ENCODE data around the gene FAF1. TPM values are rescaled to one million over a fixed set of nuclear protein-coding genes. Genes with fewer than 3 reads are reported as not detected.

The FAF1 gene
- total RNA-seq, 1 donor from 2014 or later = 52.0 TPM

DNA sequence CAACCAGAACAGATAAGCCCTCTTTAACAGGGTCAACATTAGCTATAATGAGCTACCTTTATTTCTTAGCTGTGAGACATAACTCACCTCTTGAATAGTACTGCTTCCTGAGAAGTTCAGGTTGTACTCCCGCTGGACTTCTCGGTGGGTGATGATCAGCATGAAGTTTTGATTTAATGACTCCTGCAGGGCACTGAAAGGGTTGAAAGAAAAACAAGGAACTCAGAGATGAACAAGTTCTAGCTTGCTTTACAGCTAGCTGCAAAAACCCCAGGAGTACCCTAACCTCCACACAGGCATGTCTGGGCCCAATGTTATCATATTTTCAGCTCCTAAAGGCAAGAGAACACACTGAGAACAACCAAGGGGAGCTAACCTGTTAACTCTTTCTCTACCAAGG lies 254.4 kb downstream of the FAF1 start:
- Mint-ChIP-seq H3K9me3 (ENCODE audit: unreplicated experiment) (no peaks in the 10 kb centered on the region), H3K4me1 (ENCODE audit: unreplicated experiment) (peaks cover 11% of the 10 kb centered on the region), H3K27ac (ENCODE audit: unreplicated experiment) (no peak overlapping the region), H3K36me3 (ENCODE audit: unreplicated experiment) (no peaks in the 10 kb centered on the region), H3K4me3 (ENCODE audit: unreplicated experiment) (no peak overlapping the region), H3K27me3 (ENCODE audit: unreplicated experiment) (no peaks in the 10 kb centered on the region)
- no peak for TF ChIP-seq CTCF (IDR thresholded peaks at IDR 0.05)
- no peak for DNase-seq (ENCODE audit: extremely low spot score, unreplicated experiment)

DNA sequence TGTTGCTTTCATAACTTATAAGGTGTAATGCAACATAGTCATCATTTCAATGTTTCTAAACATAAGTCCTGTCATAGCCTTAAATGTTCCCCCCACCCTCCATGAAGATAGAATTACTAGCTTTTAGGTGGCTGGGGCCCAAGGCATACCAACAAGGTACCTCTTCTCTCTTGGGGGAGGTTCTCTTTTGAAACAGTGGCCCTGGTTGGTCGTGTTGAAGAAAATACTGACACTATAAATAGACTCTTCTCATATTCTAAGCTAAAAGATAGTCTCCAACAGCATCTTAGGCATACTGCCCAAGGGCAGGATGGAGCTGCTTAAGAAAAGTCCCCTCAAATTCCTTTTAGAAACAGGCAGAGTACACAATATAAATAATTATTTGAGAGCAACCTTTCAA lies 255.0 kb downstream of the FAF1 start:
- DNase-seq (ENCODE audit: extremely low spot score, unreplicated experiment) = no peak
- TF ChIP-seq CTCF (IDR thresholded peaks at IDR 0.05) = no peak
- Mint-ChIP-seq H3K27me3 (ENCODE audit: unreplicated experiment) (no peaks in the 10 kb centered on the region), H3K9me3 (ENCODE audit: unreplicated experiment) (no peaks in the 10 kb centered on the region), H3K4me1 (ENCODE audit: unreplicated experiment) (peaks cover 11% of the 10 kb centered on the region), H3K4me3 (ENCODE audit: unreplicated experiment) (no peak overlapping the region), H3K36me3 (ENCODE audit: unreplicated experiment) (no peaks in the 10 kb centered on the region), H3K27ac (ENCODE audit: unreplicated experiment) (no peak overlapping the region)

DNA sequence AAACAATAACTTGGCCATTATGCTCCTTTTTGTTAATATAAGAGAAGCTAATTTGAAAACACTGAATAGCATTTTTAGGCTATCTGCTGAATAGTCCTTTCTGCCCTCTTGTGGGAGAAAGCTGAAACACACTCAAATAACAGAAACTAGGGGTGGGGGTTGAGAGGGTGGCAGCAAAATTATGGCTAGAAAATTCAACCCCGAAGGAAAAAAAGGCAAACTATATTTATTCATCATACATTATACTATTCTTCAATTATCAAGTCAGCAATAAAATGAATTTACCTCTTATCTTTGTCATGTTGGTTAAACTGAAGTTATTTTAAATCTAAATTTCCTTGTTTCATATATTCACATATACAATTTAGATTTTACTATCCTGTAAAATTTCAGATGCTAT lies 255.9 kb downstream of the FAF1 start:
- H3K36me3 Mint-ChIP-seq (ENCODE audit: unreplicated experiment) = no peaks in the 10 kb centered on the region
- DNase-seq (ENCODE audit: extremely low spot score, unreplicated experiment) = no peak
- peak; percentile 88 for TF ChIP-seq CTCF (IDR thresholded peaks at IDR 0.05)
- H3K4me1 Mint-ChIP-seq (ENCODE audit: unreplicated experiment) = peaks cover 11% of the 10 kb centered on the region
- no peak overlapping the region for H3K27ac Mint-ChIP-seq (ENCODE audit: unreplicated experiment)
- H3K27me3 Mint-ChIP-seq (ENCODE audit: unreplicated experiment) = no peaks in the 10 kb centered on the region
- H3K4me3 Mint-ChIP-seq (ENCODE audit: unreplicated experiment) = no peak overlapping the region
- no peaks in the 10 kb centered on the region for H3K9me3 Mint-ChIP-seq (ENCODE audit: unreplicated experiment)

- Mint-ChIP-seq H3K27me3 (ENCODE audit: unreplicated experiment) (no peaks in the 10 kb centered on the region), H3K27ac (ENCODE audit: unreplicated experiment) (no peak overlapping the region), H3K4me3 (ENCODE audit: unreplicated experiment) (no peak overlapping the region), H3K9me3 (ENCODE audit: unreplicated experiment) (no peaks in the 10 kb centered on the region), H3K36me3 (ENCODE audit: unreplicated experiment) (no peaks in the 10 kb centered on the region), H3K4me1 (ENCODE audit: unreplicated experiment) (peaks cover 11% of the 10 kb centered on the region)
- TF ChIP-seq CTCF (IDR thresholded peaks at IDR 0.05) = no peak
- no peak for DNase-seq (ENCODE audit: extremely low spot score, unreplicated experiment)
These were observed 256.8 kb downstream of the FAF1 start for GRCh38 chr1:50703240-50703639.

- Mint-ChIP-seq H3K36me3 (ENCODE audit: unreplicated experiment) (no peaks in the 10 kb centered on the region), H3K4me1 (ENCODE audit: unreplicated experiment) (peaks cover 11% of the 10 kb centered on the region), H3K4me3 (ENCODE audit: unreplicated experiment) (no peak overlapping the region), H3K27ac (ENCODE audit: unreplicated experiment) (no peak overlapping the region), H3K27me3 (ENCODE audit: unreplicated experiment) (no peaks in the 10 kb centered on the region), H3K9me3 (ENCODE audit: unreplicated experiment) (no peaks in the 10 kb centered on the region)
- no peak for TF ChIP-seq CTCF (IDR thresholded peaks at IDR 0.05)
- no peak for DNase-seq (ENCODE audit: extremely low spot score, unreplicated experiment)
These were observed 257.7 kb downstream of the FAF1 start for GRCh38 chr1:50702395-50702794.
